Measurements from ENCODE around the gene HMCN2. TPM values are rescaled to one million over a fixed set of nuclear protein-coding genes. Genes with fewer than 3 reads are reported as not detected.

The HMCN2 gene
- total and polyA plus RNA-seq, 8 donors, result 0.31 to 3.9 (median 0.68) TPM

DNA sequence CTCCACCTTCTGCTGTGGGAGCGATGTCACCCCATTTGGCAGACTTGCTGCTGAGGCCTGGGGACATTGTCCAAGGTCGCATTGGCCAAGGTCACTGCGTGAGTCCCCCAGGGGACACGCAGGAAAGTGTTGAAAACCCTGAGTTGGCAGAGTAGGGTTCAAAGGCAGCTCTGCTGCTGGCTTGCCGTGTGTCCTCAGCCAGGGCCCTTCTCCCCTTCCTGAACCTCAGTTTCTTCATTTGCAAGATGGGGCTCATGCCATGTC is 193.2 kb downstream of the HMCN2 start:
- no peak for ATAC-seq
- Histone ChIP-seq H3K9me3 (no peaks in the 10 kb centered on the region), H3K36me3 (peaks cover 0 to 5% of the 10 kb centered on the region in 2 donors), H3K4me1 (no peaks in the 10 kb centered on the region), H3K27ac (peak overlapping the region in 1 of 2 donors; percentile 13), H3K4me3 (no peak overlapping the region), H3K27me3 (no peaks in the 10 kb centered on the region)
- DNase-seq, result no peak
- intact Hi-C loops (cut with DNase I), result no loop called here
- TF ChIP-seq, protein P1, sequence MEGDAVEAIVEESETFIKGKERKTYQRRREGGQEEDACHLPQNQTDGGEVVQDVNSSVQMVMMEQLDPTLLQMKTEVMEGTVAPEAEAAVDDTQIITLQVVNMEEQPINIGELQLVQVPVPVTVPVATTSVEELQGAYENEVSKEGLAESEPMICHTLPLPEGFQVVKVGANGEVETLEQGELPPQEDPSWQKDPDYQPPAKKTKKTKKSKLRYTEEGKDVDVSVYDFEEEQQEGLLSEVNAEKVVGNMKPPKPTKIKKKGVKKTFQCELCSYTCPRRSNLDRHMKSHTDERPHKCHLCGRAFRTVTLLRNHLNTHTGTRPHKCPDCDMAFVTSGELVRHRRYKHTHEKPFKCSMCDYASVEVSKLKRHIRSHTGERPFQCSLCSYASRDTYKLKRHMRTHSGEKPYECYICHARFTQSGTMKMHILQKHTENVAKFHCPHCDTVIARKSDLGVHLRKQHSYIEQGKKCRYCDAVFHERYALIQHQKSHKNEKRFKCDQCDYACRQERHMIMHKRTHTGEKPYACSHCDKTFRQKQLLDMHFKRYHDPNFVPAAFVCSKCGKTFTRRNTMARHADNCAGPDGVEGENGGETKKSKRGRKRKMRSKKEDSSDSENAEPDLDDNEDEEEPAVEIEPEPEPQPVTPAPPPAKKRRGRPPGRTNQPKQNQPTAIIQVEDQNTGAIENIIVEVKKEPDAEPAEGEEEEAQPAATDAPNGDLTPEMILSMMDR (IDR thresholded peaks at IDR 0.05), result no peak

DNA sequence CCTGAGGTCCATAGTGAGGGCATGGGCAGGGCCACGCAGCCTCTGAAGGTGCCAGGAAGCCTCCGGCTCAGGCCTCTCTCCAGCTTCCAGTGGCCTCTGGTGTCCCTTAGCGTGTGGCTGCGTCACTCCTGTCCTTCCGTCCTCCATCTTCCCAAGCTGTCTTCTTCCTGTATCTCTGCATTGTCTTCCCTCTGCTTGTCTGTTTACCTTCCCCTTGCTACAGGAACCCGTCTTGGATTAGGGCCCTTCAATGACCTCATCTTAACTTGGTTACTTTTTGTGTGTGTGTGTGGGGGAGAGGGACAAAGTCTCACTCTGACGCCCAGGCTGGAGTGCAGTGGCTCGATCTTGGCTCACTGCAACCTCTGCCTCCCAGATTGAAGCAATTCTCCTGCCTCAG is 193.6 kb downstream of the HMCN2 start:
- Histone ChIP-seq H3K4me1 (no peaks in the 10 kb centered on the region), H3K36me3 (peaks cover 0 to 8% of the 10 kb centered on the region in 2 donors), H3K4me3 (no peak overlapping the region), H3K9me3 (no peaks in the 10 kb centered on the region), H3K27ac (peak overlapping the region in 1 of 2 donors; percentile 13), H3K27me3 (no peaks in the 10 kb centered on the region)
- ATAC-seq (no peak), DNase-seq (peak in 1 of 4 donors; percentile 8)
- TF ChIP-seq, protein P1 (IDR thresholded peaks at IDR 0.05), result no peak
- intact Hi-C loops (cut with DNase I), result no loop called here

DNA sequence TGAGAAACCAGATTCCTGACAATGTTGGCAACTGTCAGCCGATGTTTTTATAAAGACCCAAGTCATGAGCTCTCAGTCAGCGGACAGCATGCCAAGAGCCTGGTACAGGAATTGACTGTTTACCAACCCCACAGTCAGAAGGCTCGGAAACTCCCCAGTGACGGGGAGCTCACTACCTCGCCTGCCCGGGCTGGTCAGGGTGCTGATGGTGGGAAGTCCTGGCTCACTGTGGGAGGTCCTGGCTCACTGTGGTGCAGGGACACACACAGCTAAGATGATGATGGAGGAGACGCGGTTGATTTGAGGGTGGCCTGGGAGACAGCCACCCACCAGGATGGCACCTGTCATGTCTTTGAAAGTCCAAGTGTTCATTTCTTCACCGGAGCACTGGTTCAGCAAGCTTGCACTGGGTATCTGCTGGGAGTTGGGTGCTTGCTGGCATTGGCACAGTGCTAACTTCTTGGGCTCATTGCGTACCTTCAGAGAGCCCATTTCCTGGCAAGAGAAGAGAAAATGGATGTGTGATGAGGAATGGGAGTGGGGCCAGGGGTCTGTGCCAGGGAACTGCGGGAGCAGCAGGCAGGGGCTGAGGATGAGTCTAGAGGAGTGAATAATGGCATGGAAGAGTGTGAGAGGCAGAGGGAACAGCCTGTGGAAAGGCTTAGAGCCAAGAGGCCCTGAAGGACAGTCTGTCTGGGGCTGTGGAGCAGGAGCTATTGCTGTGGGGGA is 194.5 kb downstream of the HMCN2 start:
- no peaks in the 10 kb centered on the region for H3K27me3 ChIP-seq
- DNase-seq (peak in 1 of 4 donors; percentile 13), ATAC-seq (no peak)
- H3K27ac ChIP-seq, result no peak overlapping the region
- no peaks in the 10 kb centered on the region for H3K4me1 ChIP-seq
- intact Hi-C loops (cut with DNase I), result loop anchor here (2.0 to 10.0 kb wide), 2 partner anchors 223 to 225 kb away; no protein-coding TSS in a partner anchor
- H3K4me3 ChIP-seq, result no peak overlapping the region
- TF ChIP-seq, protein P1 (IDR thresholded peaks at IDR 0.05), result no peak
- H3K36me3 ChIP-seq, result peaks cover 0 to 15% of the 10 kb centered on the region in 2 donors
- no peaks in the 10 kb centered on the region for H3K9me3 ChIP-seq

DNA sequence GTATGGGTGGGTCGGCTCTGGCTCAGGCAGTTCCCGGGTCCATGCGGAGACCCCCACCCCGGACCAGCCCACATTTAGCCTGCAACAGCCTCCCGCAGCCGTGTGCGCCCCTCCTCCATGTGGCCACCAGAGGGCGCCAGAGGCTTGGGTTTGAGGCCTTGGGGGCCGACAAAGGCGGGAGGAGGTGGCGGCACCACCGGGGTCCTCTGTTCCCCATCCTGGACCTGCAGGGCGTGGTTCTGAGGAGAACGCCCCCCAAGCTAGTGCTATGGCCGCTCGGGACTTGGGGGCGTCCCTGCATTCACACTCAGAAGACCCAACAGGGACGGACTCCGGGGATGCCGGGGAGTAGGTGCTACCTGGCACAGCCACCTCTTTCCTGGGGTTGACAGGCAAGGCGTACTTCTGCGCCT is 195.7 kb downstream of the HMCN2 start:
- Histone ChIP-seq H3K4me3 (no peak overlapping the region), H3K27ac (no peak overlapping the region), H3K4me1 (no peaks in the 10 kb centered on the region), H3K27me3 (peaks cover 0 to 5% of the 10 kb centered on the region in 2 donors), H3K36me3 (peaks cover 0 to 24% of the 10 kb centered on the region in 2 donors), H3K9me3 (no peaks in the 10 kb centered on the region)
- ATAC-seq (peak; percentile 83), DNase-seq (peak in 3 of 4 donors; percentile 48 to 89 (median 63))
- intact Hi-C loops (cut with DNase I), result loop anchor here (2.0 to 10.0 kb wide), 2 partner anchors 222 to 224 kb away; no protein-coding TSS in a partner anchor
- TF ChIP-seq, protein P1 (IDR thresholded peaks at IDR 0.05), result peak; percentile 90

DNA sequence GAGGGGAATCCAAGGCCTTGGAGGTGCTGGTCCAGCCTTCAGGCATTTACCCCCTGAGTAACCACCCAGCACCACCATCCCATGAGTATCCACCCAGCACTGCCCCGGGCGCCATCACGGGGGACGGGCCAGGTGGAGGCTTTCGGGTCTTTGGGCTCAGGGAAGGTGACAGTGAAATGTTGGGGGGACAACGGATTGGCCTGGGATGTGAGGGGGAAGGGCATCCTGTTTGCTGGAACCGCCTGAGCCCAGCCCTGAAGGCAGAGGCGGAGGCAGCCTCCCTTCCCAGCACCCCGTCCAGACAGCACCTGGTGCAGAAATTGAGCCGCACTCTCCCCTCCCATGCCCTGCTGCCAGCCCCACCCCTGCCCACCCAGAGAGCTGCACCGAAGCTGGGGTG is 196.2 kb downstream of the HMCN2 start:
- Histone ChIP-seq H3K9me3 (no peaks in the 10 kb centered on the region), H3K27ac (no peak overlapping the region), H3K27me3 (peaks cover 0 to 9% of the 10 kb centered on the region in 2 donors), H3K4me3 (no peak overlapping the region), H3K4me1 (no peaks in the 10 kb centered on the region), H3K36me3 (peaks cover 0 to 29% of the 10 kb centered on the region in 2 donors)
- intact Hi-C loops (cut with DNase I), result loop anchor here (2.0 to 10.0 kb wide), 2 partner anchors 221 to 223 kb away; no protein-coding TSS in a partner anchor
- DNase-seq, result peak in 1 of 4 donors; percentile 43
- no peak for ATAC-seq
- TF ChIP-seq, protein P1 (IDR thresholded peaks at IDR 0.05), result no peak

Data from left lung (tissue), 10 donors.